ENCODE results near the gene EEFSEC. TPM values are rescaled to one million over a fixed set of nuclear protein-coding genes. Genes with fewer than 3 reads are reported as not detected.
A peak's percentile ranks its signal among the peaks of the same experiment; 100 is the strongest.

EEFSEC gene
- total RNA-seq, 1 experiment from 2014 or later, result 9.6 TPM

GRCh38 chr3:128341659-128342395 lies 188.5 kb downstream of the EEFSEC start:
- TF ChIP-seq EZH2phosphoT487 (IDR thresholded peaks at IDR 0.05; ENCODE audit: borderline replicate concordance, low read length), result no peak
- no peak for TF ChIP-seq EZH2 (IDR thresholded peaks at IDR 0.05; ENCODE audit: low read length, unreplicated experiment)
- TF ChIP-seq CTCF (conservative IDR thresholded peaks at IDR 0.05; ENCODE audit: low read depth, low read length), result no peak
- ChIA-PET POLR2A (ENCODE audit: unreplicated experiment) (no interaction called here), CTCF (no interaction called here)
- Histone ChIP-seq H3K36me3 (ENCODE audit: low read depth, low read length) (no peaks in the 10 kb centered on the region), H3K9me3 (ENCODE audit: low read length) (no peaks in the 10 kb centered on the region), H3K4me1 (ENCODE audit: insufficient read depth, low read length) (peaks cover 12% of the 10 kb centered on the region), H3K4me2 (ENCODE audit: low read length) (no peak overlapping the region), H3K27me3 (ENCODE audit: low read length) (no peaks in the 10 kb centered on the region), H3K27ac (ENCODE audit: low read length) (no peak overlapping the region), H3K79me2 (ENCODE audit: low read length) (no peaks in the 10 kb centered on the region), H4K20me1 (ENCODE audit: low read length) (no peaks in the 10 kb centered on the region), H3F3A (ENCODE audit: low read length, unreplicated experiment) (no peaks in the 10 kb centered on the region), H3K9ac (ENCODE audit: low read length) (no peak overlapping the region), H3K9me2 (replicated peaks; ENCODE audit: low read length) (no peaks in the 10 kb centered on the region), H3K4me3 (ENCODE audit: low read length) (no peak overlapping the region), H2AFZ (ENCODE audit: low read length) (no peak overlapping the region)
- no peak for DNase-seq
- BruUV-seq (replicated peaks), result no TSS peak
- intact Hi-C loops (cut with micrococcal nuclease), result no loop called here
- no peak for ATAC-seq

GRCh38 chr3:128342701-128343180 lies 189.5 kb downstream of the EEFSEC start:
- Histone ChIP-seq H3K4me2 (ENCODE audit: low read length) (no peak overlapping the region), H3K9me2 (replicated peaks; ENCODE audit: low read length) (no peaks in the 10 kb centered on the region), H3K9ac (ENCODE audit: low read length) (no peak overlapping the region), H3K36me3 (ENCODE audit: low read depth, low read length) (no peaks in the 10 kb centered on the region), H3K9me3 (ENCODE audit: low read length) (no peaks in the 10 kb centered on the region), H3K4me3 (ENCODE audit: low read length) (no peak overlapping the region), H4K20me1 (ENCODE audit: low read length) (no peaks in the 10 kb centered on the region), H3K4me1 (ENCODE audit: insufficient read depth, low read length) (peaks cover 12% of the 10 kb centered on the region), H3K27me3 (ENCODE audit: low read length) (no peaks in the 10 kb centered on the region), H3F3A (ENCODE audit: low read length, unreplicated experiment) (no peaks in the 10 kb centered on the region), H2AFZ (ENCODE audit: low read length) (no peak overlapping the region), H3K79me2 (ENCODE audit: low read length) (no peaks in the 10 kb centered on the region), H3K27ac (ENCODE audit: low read length) (no peak overlapping the region)
- TF ChIP-seq EZH2phosphoT487 (IDR thresholded peaks at IDR 0.05; ENCODE audit: borderline replicate concordance, low read length) (no peak), CTCF (conservative IDR thresholded peaks at IDR 0.05; ENCODE audit: low read depth, low read length) (no peak), EZH2 (IDR thresholded peaks at IDR 0.05; ENCODE audit: low read length, unreplicated experiment) (no peak)
- no TSS peak for BruUV-seq (replicated peaks)
- intact Hi-C loops (cut with micrococcal nuclease), result no loop called here
- ATAC-seq (no peak), DNase-seq (no peak)
- ChIA-PET CTCF (no interaction called here), POLR2A (ENCODE audit: unreplicated experiment) (no interaction called here)

GRCh38 chr3:128343287-128344051 lies 190.2 kb downstream of the EEFSEC start:
- CTCF ChIA-PET, result no interaction called here
- Histone ChIP-seq H3K9me3 (ENCODE audit: low read length) (no peaks in the 10 kb centered on the region), H3K27ac (ENCODE audit: low read length) (peak overlapping the region; percentile 25), H3K4me3 (ENCODE audit: low read length) (no peak overlapping the region), H3K4me2 (ENCODE audit: low read length) (peak overlapping the region; percentile 33), H2AFZ (ENCODE audit: low read length) (no peak overlapping the region), H4K20me1 (ENCODE audit: low read length) (no peaks in the 10 kb centered on the region), H3K27me3 (ENCODE audit: low read length) (no peaks in the 10 kb centered on the region), H3K36me3 (ENCODE audit: low read depth, low read length) (no peaks in the 10 kb centered on the region), H3K9me2 (replicated peaks; ENCODE audit: low read length) (no peaks in the 10 kb centered on the region), H3K79me2 (ENCODE audit: low read length) (no peaks in the 10 kb centered on the region), H3K9ac (ENCODE audit: low read length) (no peak overlapping the region), H3F3A (ENCODE audit: low read length, unreplicated experiment) (no peaks in the 10 kb centered on the region), H3K4me1 (ENCODE audit: insufficient read depth, low read length) (peaks cover 13% of the 10 kb centered on the region)
- peak; percentile 96 for ATAC-seq
- POLR2A ChIA-PET (ENCODE audit: unreplicated experiment), result no interaction called here
- peak; percentile 78 for DNase-seq
- TF ChIP-seq EZH2 (IDR thresholded peaks at IDR 0.05; ENCODE audit: low read length, unreplicated experiment) (no peak), EZH2phosphoT487 (IDR thresholded peaks at IDR 0.05; ENCODE audit: borderline replicate concordance, low read length) (no peak), CTCF (conservative IDR thresholded peaks at IDR 0.05; ENCODE audit: low read depth, low read length) (no peak)
- BruUV-seq (replicated peaks), result no TSS peak
- intact Hi-C loops (cut with micrococcal nuclease), result no loop called here

All from PC-3 (cell line).